GM12878 (cell line): ENCODE results near the gene HAP1. TPM values are rescaled to one million over a fixed set of nuclear protein-coding genes. Genes with fewer than 3 reads are reported as not detected.
"Not testable (repeated sequence)": the region's sequence is repeated elsewhere in the genome, so short reads cannot be mapped to it uniquely, and the experiment has no call there.

Experiments used
- ATAC-seq: fragments of 200-7000 bp; cut with Tn5 transposase; 3 replicates; pipeline ENCODE4 v1.9.1; 2020; ENCODE audit warnings: mild to moderate bottlenecking, moderate library complexity
- BruUV-seq: library from RNA; stranded (reverse); fragments of 400-500 nt; replicated peaks from 2 replicates; lab custom pipeline; 2021; lab: Mats Ljungman, UMichigan
- CTCF ChIA-PET: fragments of 300-600 bp; sonication (Branson Sonifier 250); formaldehyde crosslinking; extraction: SDS; loops from one replicate; lab custom pipeline; 2021; ENCODE audit warnings: inconsistent platforms; lab: Yijun Ruan, JAX
- POLR2A ChIA-PET: fragments of 350-600 bp; formaldehyde crosslinking; extraction: SDS; loops from one replicate; lab custom pipeline; 2021; ENCODE audit warnings: inconsistent platforms; lab: Charles Lee
- RAD21 ChIA-PET: fragments of 300-600 bp; sonication (Branson Sonifier 250); formaldehyde crosslinking; loops from one replicate; lab custom pipeline; 2023; ENCODE audit warnings: antibody characterized with exemption; ENCODE audit not compliant: unreplicated experiment; lab: Charles Lee
- SMC1A ChIA-PET: fragments of 300-600 bp; sonication (Branson Sonifier 250); formaldehyde crosslinking; loops from one replicate; lab custom pipeline; 2023; ENCODE audit not compliant: unreplicated experiment, uncharacterized antibody; lab: Charles Lee
- DNase-seq: peaks from one replicate; pipeline ENCODE4 v3.0.0-alpha.2; 2011; ENCODE audit warnings: low read depth, low spot score
- FAIRE-seq: peaks from 3 replicates; lab custom pipeline; 2011; peaks lifted over from hg19 to GRCh38; lab: Jason Lieb, UNC
- H2AFZ ChIP-seq: 2 replicates; pipeline ENCODE4 v1.6.0; 2011; ENCODE audit warnings: low read depth, low read length, control low read depth; ENCODE audit not compliant: control insufficient read depth
- H3K27ac ChIP-seq: 2 replicates; pipeline ENCODE4 v1.5.1; 2011; ENCODE audit warnings: control low read depth; ENCODE audit not compliant: control insufficient read depth, insufficient read depth
- H3K27me3 ChIP-seq, 2 experiments: replicated peaks in 1 of 2; 2 replicates each; pipeline versions ENCODE4 v1.6.0 to v1.6.1; 2011; ENCODE audit warnings: low read length in 1 of 2; ENCODE audit not compliant: control insufficient read depth in 2 of 2, insufficient read depth in 2 of 2
- H3K36me3 ChIP-seq, 2 experiments: 2 replicates each; pipeline ENCODE4 v1.5.1; 2011; ENCODE audit warnings: low read length in 1 of 2; ENCODE audit not compliant: control insufficient read depth in 2 of 2, insufficient read depth in 2 of 2
- H3K4me1 ChIP-seq: 2 replicates; pipeline ENCODE4 v1.6.1; 2011; ENCODE audit warnings: mild to moderate bottlenecking, low read length, moderate library complexity, mixed read lengths; ENCODE audit not compliant: control insufficient read depth, insufficient read depth
- H3K4me2 ChIP-seq: 2 replicates; pipeline ENCODE4 v1.6.0; 2011; ENCODE audit warnings: control low read depth; ENCODE audit not compliant: control insufficient read depth, insufficient read depth
- H3K4me3 ChIP-seq: fragments of 200-600 bp; sonication (generic); 2 replicates; pipeline ENCODE4 v1.5.1; 2016
- H3K79me2 ChIP-seq: 2 replicates; pipeline ENCODE4 v1.6.0; 2011; ENCODE audit warnings: low read length; ENCODE audit not compliant: control insufficient read depth, insufficient read depth
- H3K9ac ChIP-seq: 2 replicates; pipeline ENCODE4 v1.8.0; 2011; ENCODE audit warnings: low read length, control low read depth, mixed read lengths; ENCODE audit not compliant: control insufficient read depth, insufficient read depth
- H3K9me3 ChIP-seq: replicated peaks from 3 replicates; pipeline ENCODE4 v1.5.1; 2011; ENCODE audit warnings: mild to moderate bottlenecking, low read length; ENCODE audit not compliant: control insufficient read depth, insufficient read depth
- H4K20me1 ChIP-seq: 2 replicates; pipeline ENCODE4 v1.6.0; 2011; ENCODE audit not compliant: control insufficient read depth, insufficient read depth
- KLF5 ChIP-seq: fragments of 450-650 bp; IDR thresholded peaks from 2 replicates; pipeline ENCODE4 v1.6.1; 2014; ENCODE audit warnings: mild to moderate bottlenecking; ENCODE audit not compliant: partially characterized antibody
- RAD51 ChIP-seq: fragments of 450-650 bp; IDR thresholded peaks from 2 replicates; pipeline ENCODE4 v1.6.1; 2016; ENCODE audit warnings: moderate library complexity, mild to moderate bottlenecking, inconsistent platforms
- USF1 ChIP-seq: IDR thresholded peaks from 2 replicates; pipeline ENCODE4 v1.6.1; 2011; ENCODE audit warnings: borderline replicate concordance, low read depth, mild to moderate bottlenecking, moderate library complexity, mixed read lengths, low read length; ENCODE audit not compliant: insufficient read depth; ENCODE audit errors: extremely low read length
- USF2 ChIP-seq: IDR thresholded peaks from 2 replicates; pipeline ENCODE4 v1.6.1; 2011; ENCODE audit warnings: low read depth, low read length, improper control_type of control experiment, borderline replicate concordance
- WGBS: methylation state at CpG from one replicate; pipeline ENCODE4 v1.1.6; 2016; ENCODE audit warnings: low lambda C conversion rate; ENCODE audit not compliant: insufficient replicate concordance, insufficient coverage; ENCODE audit errors: missing lambda C conversion rate; 5-methylcytosine and 5-hydroxymethylcytosine counted together
- in situ Hi-C: fragments of 300-500 bp; cut with MboI; formaldehyde crosslinking; loops from 9 replicates; pipeline ENCODE4 v1.14.3; 2018; ENCODE audit warnings: mixed read lengths
- intact Hi-C: fragments of 100-400 bp; cut with micrococcal nuclease; formaldehyde crosslinking; loops from one replicate; pipeline ENCODE4 v1.14.2; 2022; ENCODE audit not compliant: unreplicated experiment
- polyA plus RNA-seq, 11 experiments: library from polyadenylated mRNA; depleted of rRNA in 4 of 11; unstranded in 6 of 11; stranded (reverse) in 5 of 11; fragments of >200 nt; fragmentation: Nextera tagmentation in 4 of 11; fragmentation: Illumina TruSeq in 1 of 11; extraction: Ambion mirVana in 4 of 11; extraction: Trizol in 1 of 11; gene quantifications; 1 replicate in 1 of 11; 2 replicates in 10 of 11; pipeline versions ENCODE4 v1.2.1 to v1.2.3, GENCODE V29; 2011 to 2016; ENCODE audit warnings: inconsistent platforms in 2 of 11, missing spikeins in 2 of 11, low read depth in 1 of 11
- total RNA-seq, 4 experiments: library from RNA; depleted of rRNA in 3 of 4; stranded (reverse); fragments of >200 nt in 3 of 4; fragmentation: Illumina TruSeq in 1 of 4; extraction: Trizol in 1 of 4; gene quantifications; 2 replicates each; pipeline versions ENCODE4 v1.2.1 to v1.2.3, GENCODE V29; 2013 to 2021

HAP1 gene
- total and polyA plus RNA-seq, 10 of the 15 experiments (the other 5 are each of a cell fraction or from before 2014, with no cell fraction given): not detected

GRCh38 chr17:41700843-41701242, 33.6 kb downstream of the HAP1 start:
- H3K4me3 ChIP-seq, RAD21 ChIA-PET, H3K9ac ChIP-seq, ATAC-seq, H3K4me1 ChIP-seq, H3K79me2 ChIP-seq, DNase-seq, intact Hi-C loops, H3K36me3 ChIP-seq, H2AFZ ChIP-seq, FAIRE-seq, H3K9me3 ChIP-seq, SMC1A ChIA-PET, H3K4me2 ChIP-seq, BruUV-seq, in situ Hi-C loops, H3K27ac ChIP-seq, H4K20me1 ChIP-seq, H3K27me3 ChIP-seq: not testable (repeated sequence)
- POLR2A ChIA-PET: interaction anchor here (0.6 to 0.7 kb wide), 2 partner anchors 19 to 1408 kb away, joined by 3 to 6 read pairs; no protein-coding TSS in a partner anchor
- WGBS: 58% methylated on average over 3 of the region's 3 CpGs
- CTCF ChIA-PET: interaction anchor here (1.1 kb wide), 1 partner anchor 33 kb away, joined by 3 read pairs; no protein-coding TSS in a partner anchor

- Histone ChIP-seq H3K36me3 (peaks cover 9 to 10% of the 10 kb centered on the region in 2 experiments), H3K79me2 (no peaks in the 10 kb centered on the region), H3K4me2 (no peak overlapping the region), H3K4me1 (no peaks in the 10 kb centered on the region), H4K20me1 (no peaks in the 10 kb centered on the region), H3K27ac (no peak overlapping the region), H3K9ac (no peak overlapping the region), H3K4me3 (no peak overlapping the region), H3K27me3 (no peaks in the 10 kb centered on the region), H2AFZ (no peak overlapping the region; the same call in 1 of the 2 replicates), H3K9me3 (no peaks in the 10 kb centered on the region)
- no TSS peak for BruUV-seq
- intact Hi-C loops: no loop called here
- no peak for ATAC-seq
- CTCF ChIA-PET: interaction anchor here (1.1 to 10.4 kb wide), 2 partner anchors 19 to 32 kb away, joined by 3 to 192 read pairs; no protein-coding TSS in a partner anchor
- 28% methylated on average over 6 of the region's 6 CpGs for whole genome bisulfite sequencing
- DNase-seq: no peak
- FAIRE-seq: no peak
- in situ Hi-C loops: loop anchor here (25.0 kb wide), 2 partner anchors 1515 to 1665 kb away; partner anchors contain the start of gene TMEM106A
- RAD21 ChIA-PET: no interaction called here
- POLR2A ChIA-PET: no interaction called here
- TF ChIP-seq KLF5 (no peak), USF1 (peak; percentile 56), RAD51 (peak; percentile 82), USF2 (peak; percentile 11; the same call in 1 of the 2 replicates)
- SMC1A ChIA-PET: interaction anchor here (1.2 kb wide), 1 partner anchor 30 kb away, joined by 3 read pairs; no protein-coding TSS in a partner anchor
These were observed 37.1 kb downstream of the HAP1 start for GRCh38 chr17:41697122-41697962.
